CD4-positive, alpha-beta T cell treated with Interleukin-10 for 1 hour (primary cell): Measurements from ENCODE around the gene PDIA6.
"Not testable (repeated sequence)": the region's sequence is repeated elsewhere in the genome, so short reads cannot be mapped to it uniquely, and the experiment has no call there.

ENCODE experiments used
- DNase-seq: peaks from one replicate; pipeline ENCODE4 v3.0.0-alpha.2; 2020

The PDIA6 gene

GRCh38 chr2:10806543-10806942 lies 6.0 kb downstream of the PDIA6 start:
- no peak for DNase-seq

- not testable (repeated sequence) for DNase-seq
Measured at GRCh38 chr2:10805990-10806389, 6.6 kb downstream of the PDIA6 start.

GRCh38 chr2:10802657-10803056 lies 9.9 kb downstream of the PDIA6 start:
- no peak for DNase-seq

GRCh38 chr2:10800163-10800562 lies 12.4 kb downstream of the PDIA6 start:
- DNase-seq = no peak

- no peak for DNase-seq
Measured at GRCh38 chr2:10798783-10799182, 13.8 kb downstream of the PDIA6 start.

GRCh38 chr2:10796703-10797102 lies 15.9 kb downstream of the PDIA6 start:
- DNase-seq = no peak

GRCh38 chr2:10795508-10796046 lies 17.0 kb downstream of the PDIA6 start:
- DNase-seq = no peak

- DNase-seq = no peak
Measured at GRCh38 chr2:10794876-10795275, 17.7 kb downstream of the PDIA6 start.

- DNase-seq = no peak
Measured at GRCh38 chr2:10793816-10794215, 18.8 kb downstream of the PDIA6 start.

GRCh38 chr2:10792660-10793400 lies 19.8 kb downstream of the PDIA6 start:
- DNase-seq = no peak

- peak; percentile 49 for DNase-seq
Measured at GRCh38 chr2:10792001-10792634, 20.5 kb downstream of the PDIA6 start.

- peak; percentile 57 for DNase-seq
Measured at GRCh38 chr2:10790228-10790973, 22.2 kb downstream of the PDIA6 start.

- no peak for DNase-seq
Measured at GRCh38 chr2:10788855-10789254, 23.7 kb downstream of the PDIA6 start.

- DNase-seq = peak; percentile 47
Measured at GRCh38 chr2:10787176-10787968, 25.2 kb downstream of the PDIA6 start.

GRCh38 chr2:10786240-10786982 lies 26.2 kb downstream of the PDIA6 start:
- DNase-seq = no peak

- no peak for DNase-seq
Measured at GRCh38 chr2:10785260-10785659, 27.3 kb downstream of the PDIA6 start.

GRCh38 chr2:10784719-10785118 lies 27.9 kb downstream of the PDIA6 start:
- DNase-seq = no peak

GRCh38 chr2:10783421-10783820 lies 29.2 kb downstream of the PDIA6 start:
- no peak for DNase-seq

- no peak for DNase-seq
Measured at GRCh38 chr2:10781746-10782145, 30.8 kb downstream of the PDIA6 start.

GRCh38 chr2:10780821-10781220 lies 31.8 kb downstream of the PDIA6 start:
- DNase-seq = not testable (repeated sequence)

GRCh38 chr2:10780491-10780820 lies 32.1 kb downstream of the PDIA6 start:
- no peak for DNase-seq
